AG08395 (cell line): Measurements from ENCODE around the gene COBL.

Experiments used
- DNase-seq: peaks from one replicate; pipeline ENCODE4 v3.0.0; 2012; ENCODE audit warnings: mixed read lengths, low spot score

The COBL gene

DNA sequence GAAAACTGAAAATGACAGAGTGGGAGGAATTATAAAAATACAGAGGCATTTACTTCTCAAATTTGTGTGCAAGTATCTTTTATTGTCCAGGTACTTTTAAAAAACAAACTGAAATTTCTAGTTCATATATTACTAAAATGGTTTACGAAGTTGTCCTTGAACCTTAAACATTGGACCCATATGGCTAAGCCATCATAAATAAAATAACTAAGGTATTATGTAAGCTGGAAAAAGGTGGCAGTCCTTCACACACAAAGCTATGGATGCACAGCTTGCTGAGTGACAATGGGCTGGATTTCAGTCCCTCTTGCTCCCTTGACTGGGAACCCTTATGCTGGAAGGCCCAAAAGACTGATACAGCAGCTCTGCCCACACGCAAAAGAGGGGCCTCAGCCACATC is 66.1 kb downstream of the COBL start:
- no peak for DNase-seq

GRCh38 chr7:51249991-51250390 is 66.6 kb downstream of the COBL start:
- DNase-seq = no peak

DNA sequence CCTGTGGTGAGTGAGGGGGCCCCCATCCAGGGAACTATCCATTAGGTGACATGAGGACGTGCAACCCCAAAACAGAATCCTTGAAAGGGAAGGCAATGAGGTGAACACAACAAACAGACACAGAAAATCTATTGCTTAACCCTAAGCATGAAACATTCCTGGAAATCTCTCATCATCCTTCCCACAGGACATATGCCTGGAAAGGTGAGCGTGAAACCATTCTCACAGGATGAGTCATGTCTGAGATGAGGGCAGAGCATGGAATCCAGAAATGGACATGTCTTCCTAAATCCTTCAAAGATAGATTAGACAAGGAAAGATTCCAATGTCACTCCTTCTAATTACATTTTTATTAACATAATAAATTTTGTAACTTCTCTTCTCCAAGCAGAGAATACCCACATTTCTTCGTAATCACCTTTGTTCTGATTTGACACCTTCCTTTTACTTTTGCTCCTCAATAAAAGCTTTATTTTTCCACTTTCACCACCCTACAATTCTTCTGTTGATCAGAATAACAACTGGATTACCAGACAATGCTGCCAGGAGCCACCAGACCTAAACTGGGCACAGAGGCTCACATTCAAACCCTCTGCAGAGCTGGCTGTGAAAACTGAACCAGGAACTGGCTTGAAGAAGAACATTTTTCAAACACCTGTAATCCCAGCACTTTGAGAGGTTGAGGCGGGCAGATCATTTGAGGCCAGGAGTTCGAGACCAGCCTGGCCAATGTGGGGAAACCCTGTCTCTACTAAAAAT is 67.2 kb downstream of the COBL start:
- no peak for DNase-seq

GRCh38 chr7:51246258-51247245 is 70.1 kb downstream of the COBL start:
- no peak for DNase-seq

DNA sequence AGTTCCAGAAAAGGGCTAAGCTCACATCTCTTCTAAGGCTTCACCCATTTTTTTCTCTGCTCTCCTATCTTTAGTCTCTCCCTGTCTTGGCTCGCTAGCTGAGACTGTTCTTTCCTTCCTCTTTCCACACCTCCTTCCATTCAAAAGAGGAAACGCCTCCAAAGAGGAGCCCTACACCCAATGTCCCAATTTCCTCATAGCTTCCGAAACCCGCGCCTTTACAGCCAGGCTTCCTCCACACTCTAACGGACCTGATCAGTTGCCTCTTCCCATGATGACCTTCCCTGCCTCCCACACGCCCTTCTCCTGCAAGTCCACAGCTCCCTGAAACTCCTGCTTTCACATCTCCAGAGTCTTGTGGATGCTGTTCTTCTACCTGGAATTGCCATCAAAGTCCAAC is 71.7 kb downstream of the COBL start:
- no peak for DNase-seq

- DNase-seq = no peak
Measured at GRCh38 chr7:51244053-51244452, 72.6 kb downstream of the COBL start.

GRCh38 chr7:51243631-51244030 is 73.0 kb downstream of the COBL start:
- DNase-seq = no peak

GRCh38 chr7:51242881-51243518 is 73.6 kb downstream of the COBL start:
- no peak for DNase-seq

DNA sequence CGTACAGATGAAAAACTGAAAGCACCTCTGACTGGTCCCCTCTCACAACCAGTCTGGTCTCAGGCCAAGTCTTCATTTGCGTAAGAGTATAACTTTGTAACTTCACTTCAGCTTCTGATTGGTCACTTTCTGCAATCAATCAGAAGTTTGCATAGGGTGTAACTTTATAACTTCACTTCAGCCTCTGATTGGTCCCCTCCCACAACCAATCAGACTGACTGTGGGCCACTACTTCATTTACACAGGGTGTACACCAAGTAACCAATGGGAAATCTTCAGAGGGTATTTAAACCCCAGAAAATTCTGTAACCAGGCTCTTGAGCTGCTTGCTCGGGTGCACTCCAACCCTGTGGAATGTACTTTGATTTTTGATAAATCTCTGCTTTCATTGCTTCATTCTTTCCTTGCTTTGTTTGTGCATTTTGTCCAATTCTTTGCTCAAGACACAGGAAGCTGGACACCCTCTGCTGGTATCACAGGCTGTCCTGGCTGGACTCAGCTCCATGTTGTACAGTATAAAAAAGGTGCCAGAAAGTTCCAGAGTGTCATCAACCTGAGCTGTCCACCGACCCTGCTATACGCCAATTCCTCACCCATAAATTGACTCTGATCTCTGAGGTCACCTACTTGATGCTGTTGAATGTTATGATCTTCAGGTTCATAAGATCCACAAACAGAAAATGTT is 74.5 kb downstream of the COBL start:
- DNase-seq = no peak

GRCh38 chr7:51240868-51241267 is 75.7 kb downstream of the COBL start:
- no peak for DNase-seq

- DNase-seq = no peak
Measured at GRCh38 chr7:51239691-51240090, 76.9 kb downstream of the COBL start.

DNA sequence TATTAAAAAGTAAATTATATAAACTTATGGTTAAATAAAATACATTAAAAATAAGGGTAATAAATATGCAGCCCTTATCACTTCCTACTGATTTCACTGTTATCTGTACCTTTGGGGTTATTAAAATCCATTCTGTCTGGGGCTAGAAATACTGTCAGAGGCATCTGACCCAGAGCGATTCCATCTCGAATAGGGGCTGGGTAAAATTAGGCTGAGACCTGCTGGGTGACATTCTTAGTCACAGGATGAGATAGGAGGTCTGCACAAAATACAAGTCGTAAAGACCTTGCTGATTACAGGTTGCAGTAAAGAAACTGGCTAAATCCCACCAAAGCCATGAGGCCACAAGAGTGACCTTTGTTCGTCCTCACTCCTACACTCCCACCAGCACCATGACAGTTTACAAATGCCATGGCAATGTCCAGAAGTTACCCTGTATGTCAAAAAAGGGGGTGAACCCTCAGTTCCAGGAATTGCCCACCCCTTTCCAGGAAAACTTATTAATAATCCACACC is 77.6 kb downstream of the COBL start:
- no peak for DNase-seq

DNA sequence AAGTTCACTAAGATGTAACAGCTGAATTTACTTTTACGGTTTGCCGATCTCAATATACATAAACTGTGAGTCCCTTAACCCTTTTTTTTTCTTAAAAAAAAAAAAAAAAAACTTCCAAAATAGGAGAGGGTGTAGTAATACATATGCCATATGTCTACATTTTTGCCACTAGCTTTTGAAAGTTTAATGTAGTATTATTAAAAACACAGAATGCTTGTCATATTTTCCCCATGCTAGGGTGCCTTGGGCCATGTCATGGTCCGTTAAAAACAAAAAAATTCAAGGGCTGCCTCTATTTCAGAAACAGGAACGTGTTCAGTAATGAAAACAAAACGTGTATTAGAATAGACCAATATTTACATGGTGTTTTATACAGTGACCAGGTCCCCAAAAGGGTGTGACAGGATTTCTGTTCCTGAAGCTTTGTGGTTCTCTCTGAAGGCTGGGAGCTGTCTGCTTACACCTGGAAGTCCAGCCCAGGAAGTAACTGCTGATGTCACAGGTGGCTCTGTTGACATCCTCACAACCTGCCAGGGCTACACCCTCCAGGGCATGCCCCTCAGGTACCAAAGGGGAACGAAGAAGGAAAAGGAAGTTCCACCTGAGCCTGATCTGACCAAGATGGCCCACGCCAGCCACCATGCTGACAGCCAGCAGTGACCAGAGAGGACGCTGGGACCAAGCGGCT is 79.0 kb downstream of the COBL start:
- DNase-seq = no peak

DNA sequence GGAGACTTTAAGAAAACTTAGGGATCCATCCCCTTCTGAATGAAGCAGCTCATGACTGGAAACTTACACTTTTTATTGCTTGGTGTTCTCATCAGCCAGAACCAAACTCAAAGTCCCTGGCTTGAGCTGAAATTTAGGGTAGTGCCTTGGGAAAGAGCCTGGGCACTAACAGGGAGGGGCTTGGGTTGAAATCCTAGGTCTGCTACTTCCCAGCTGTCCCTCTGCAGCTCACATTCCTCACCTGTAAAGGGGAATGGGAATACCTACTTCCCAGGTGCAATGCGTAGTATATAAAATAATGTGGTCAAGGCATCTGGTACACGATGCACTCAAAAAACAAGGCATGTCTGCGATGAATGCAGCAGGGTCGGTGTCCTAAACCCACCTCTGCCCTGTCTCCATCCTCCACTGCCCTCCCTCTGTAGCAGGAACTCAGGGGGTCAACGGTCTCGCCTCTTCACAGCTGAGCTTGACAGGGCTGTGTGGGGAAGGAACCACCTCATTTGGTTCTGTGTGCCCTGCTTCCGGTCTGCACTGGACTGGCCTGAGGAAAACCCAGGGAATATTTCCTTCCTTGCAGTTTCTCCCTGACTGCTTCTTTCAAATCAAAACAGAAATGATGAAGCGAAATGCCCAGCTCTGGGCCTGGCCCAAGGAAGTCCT is 80.0 kb downstream of the COBL start:
- no peak for DNase-seq

DNA sequence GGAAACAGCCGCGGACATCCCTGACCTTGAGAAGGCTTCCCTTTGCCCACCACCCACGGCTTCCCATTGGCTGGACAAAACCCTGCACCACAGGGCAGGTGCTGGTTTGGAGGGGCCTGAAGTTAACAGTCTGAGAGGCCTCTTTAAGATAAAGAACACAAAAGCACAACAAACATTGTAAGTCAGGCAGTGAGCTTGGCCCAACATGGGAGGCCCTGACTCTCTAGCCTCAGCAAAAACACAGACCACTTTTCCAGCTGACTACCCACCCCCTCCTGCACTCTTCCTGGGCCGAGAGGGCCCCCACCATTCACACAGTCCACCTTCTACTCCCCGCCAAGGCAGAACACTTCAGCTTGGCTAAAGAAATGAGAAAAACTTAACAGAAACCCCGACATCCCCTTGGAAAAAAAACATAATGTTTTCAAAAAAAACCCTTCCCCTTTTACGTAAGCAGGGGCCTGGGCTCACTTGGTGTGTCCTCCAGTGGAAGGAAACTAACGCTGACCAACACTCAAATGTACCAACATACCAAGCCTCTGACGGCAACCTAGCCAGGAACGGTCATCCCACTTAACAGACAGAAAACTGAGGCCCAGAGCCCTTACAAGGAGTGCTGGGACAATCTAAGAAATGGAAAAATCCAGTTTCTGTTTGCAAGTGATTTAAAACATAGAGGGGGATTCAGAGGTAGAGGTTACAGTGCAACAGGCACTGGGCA is 80.9 kb downstream of the COBL start:
- DNase-seq = no peak

DNA sequence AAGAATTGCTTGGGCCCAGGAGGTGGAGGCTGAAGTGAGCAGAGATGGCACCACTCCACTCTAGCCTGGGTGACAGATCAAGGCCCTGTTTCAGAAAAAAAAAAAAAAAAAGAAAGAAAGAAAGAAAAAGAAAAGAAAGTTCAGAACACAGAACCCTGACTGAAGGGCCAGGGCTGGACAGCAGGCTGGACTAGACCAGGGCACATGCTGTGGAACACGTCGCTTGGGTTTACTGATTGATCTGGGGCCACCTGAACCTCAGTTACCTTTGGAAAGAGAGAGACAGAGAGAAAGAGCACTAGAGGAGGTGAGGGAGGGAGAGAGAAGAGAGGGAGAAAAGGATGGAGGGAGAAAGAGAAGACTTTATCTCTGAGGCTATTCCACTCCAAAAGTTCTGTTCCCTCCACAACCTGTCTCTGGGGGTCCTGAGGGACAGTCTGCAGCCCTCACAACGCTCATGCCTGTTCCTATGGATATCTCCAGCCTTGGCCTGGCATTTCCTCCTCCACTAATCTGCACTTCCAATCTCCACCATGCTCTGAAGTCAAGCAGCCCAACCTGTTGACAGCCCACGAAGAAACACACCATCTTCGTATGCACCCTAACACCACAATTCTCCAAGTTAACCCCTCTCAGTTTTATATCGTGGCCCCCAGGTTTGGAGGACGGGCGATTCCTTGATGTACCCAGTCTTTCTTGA is 81.8 kb downstream of the COBL start:
- no peak for DNase-seq

- no peak for DNase-seq
Measured at GRCh38 chr7:51234139-51234538, 82.5 kb downstream of the COBL start.

- no peak for DNase-seq
Measured at GRCh38 chr7:51233374-51233773, 83.2 kb downstream of the COBL start.

GRCh38 chr7:51230723-51231122 is 85.9 kb downstream of the COBL start:
- DNase-seq = no peak

- DNase-seq = no peak
Measured at GRCh38 chr7:51230324-51230625, 86.3 kb downstream of the COBL start.
